GM12872 (cell line): ENCODE measurements around the gene FBXW7.

ENCODE experiments used
- TF ChIP-seq, protein P1 (sequence below): IDR thresholded peaks from 3 replicates; pipeline ENCODE4 v1.5.1; 2011; ENCODE audit warnings: low read depth, mild to moderate bottlenecking, low read length, moderate library complexity; ENCODE audit not compliant: insufficient read depth

Gene FBXW7

DNA sequence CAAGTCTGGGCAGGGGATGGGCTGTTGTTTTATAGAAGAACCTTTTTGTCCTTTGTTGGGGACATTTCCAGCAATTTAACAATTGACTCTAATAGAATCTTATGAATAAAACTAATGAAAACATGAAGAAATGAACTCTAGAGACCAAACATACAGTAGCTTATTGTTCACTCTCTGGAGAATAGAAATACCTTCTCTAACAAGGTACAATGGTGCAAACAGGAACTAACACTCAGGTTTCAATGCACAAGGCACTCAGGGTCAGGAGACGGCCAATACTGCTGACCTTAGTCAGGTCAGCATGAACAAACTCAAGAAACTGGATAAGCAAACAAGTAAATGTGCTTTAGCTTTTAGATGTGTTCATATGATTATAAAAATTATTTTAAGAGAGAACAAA, 39.6 kb upstream of the FBXW7 start:
- TF ChIP-seq, protein P1, sequence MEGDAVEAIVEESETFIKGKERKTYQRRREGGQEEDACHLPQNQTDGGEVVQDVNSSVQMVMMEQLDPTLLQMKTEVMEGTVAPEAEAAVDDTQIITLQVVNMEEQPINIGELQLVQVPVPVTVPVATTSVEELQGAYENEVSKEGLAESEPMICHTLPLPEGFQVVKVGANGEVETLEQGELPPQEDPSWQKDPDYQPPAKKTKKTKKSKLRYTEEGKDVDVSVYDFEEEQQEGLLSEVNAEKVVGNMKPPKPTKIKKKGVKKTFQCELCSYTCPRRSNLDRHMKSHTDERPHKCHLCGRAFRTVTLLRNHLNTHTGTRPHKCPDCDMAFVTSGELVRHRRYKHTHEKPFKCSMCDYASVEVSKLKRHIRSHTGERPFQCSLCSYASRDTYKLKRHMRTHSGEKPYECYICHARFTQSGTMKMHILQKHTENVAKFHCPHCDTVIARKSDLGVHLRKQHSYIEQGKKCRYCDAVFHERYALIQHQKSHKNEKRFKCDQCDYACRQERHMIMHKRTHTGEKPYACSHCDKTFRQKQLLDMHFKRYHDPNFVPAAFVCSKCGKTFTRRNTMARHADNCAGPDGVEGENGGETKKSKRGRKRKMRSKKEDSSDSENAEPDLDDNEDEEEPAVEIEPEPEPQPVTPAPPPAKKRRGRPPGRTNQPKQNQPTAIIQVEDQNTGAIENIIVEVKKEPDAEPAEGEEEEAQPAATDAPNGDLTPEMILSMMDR, result no peak

DNA sequence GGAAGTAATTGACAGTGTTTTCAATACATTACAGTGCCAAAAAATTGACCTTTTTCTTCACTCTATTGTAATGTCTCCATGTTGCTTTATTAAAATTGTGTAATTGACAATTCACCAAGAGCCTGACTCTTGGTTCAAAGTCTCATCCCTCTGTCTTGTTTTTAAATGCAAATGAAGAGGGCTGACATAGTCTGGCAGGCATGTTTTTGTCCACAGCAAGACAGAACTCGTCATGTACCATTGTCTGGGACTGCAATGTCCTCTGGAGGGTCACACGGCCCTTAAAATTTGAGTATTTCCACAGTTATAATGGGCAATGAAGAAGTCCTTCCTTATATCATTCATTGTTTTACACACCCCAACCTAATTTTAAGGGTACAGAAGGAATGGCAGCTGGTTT, 38.0 kb upstream of the FBXW7 start:
- TF ChIP-seq, protein P1, result no peak

DNA sequence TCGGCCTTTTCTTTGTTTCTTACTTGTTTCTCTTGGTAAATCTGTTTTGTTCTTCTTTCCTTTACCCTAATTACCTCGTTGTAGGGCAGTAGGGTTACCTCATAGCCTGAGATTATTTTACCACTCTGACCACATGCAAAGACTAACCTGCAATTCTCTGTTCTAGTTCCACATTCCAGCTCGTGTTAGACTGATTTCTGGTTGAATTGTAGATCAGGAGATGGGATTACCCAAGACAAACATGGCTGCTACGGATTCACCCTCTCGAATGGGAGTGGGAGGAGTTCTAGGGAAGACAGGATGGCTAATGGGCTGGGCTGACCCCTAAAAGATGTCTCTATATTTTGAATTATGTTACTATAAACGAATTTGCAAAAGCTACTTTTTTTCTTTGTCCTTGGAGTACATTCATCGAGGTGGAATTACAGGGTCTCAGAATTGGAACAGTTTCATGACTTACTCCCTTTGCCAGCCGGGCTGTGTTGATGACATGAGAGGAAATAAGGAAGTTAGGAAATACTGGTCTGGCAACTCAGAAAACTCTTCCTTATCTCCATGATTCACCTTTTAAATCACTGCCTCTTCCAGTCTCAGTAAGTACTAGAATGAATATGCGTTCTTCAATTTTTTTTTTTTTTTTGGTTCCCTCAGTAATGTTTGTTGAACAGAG, 36.7 kb upstream of the FBXW7 start:
- TF ChIP-seq, protein P1, result no peak

DNA sequence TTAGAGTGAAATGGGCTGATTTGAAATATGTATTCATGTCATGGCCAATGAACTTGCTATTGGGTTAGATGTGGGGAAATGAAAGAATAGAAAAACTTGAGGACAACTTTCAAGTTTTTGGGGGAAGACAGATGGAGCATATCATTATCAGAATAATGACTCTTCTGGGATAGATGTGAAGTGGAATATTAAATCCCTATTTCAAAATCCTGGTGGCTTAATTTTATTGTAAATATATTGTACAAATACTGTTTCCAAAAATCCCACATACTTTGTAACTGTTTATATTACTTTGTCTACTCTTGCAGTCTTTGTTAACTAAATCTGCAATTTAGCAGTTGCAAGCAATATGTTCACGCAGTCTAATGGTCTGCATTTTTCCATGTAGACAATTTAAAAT, 35.9 kb upstream of the FBXW7 start:
- TF ChIP-seq, protein P1, result no peak

DNA sequence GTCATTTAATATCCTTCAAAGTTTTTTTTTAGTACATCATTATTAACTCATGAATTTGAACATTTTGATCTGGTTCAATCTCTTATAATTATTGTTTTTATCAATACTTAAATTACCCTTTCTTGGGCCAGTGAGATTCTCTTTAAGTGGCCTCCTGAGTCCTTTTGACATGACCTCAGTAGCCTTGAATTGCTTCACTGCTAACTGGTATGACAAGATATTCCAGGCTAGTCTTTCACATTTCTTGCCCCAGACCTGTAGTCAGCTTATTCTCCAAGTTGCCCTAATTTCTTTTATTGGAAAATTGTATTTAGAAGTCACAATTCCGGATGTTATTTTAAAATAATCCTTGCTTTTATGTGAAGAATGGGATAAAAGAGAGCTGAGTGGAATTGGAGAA, 35.4 kb upstream of the FBXW7 start:
- TF ChIP-seq, protein P1, result no peak

DNA sequence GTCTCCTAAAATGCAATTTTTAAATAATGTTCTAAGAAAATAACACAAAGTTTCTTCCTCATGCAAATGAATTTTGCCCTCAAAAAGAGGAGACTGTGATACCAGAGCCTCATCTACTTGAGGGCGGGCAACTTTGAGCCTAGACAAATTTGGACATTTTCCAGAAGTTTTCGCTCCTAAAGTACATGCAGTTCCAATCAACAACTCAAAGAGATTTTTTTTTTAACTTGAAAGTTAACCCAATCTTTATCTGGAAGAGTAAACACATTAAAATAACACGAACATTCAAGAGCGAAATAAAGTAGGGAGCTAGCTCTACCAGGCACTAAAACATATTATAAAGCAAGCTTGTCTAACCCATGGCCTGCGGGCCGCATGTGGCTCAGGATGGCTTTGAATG, 29.4 kb upstream of the FBXW7 start:
- TF ChIP-seq, protein P1, result no peak

DNA sequence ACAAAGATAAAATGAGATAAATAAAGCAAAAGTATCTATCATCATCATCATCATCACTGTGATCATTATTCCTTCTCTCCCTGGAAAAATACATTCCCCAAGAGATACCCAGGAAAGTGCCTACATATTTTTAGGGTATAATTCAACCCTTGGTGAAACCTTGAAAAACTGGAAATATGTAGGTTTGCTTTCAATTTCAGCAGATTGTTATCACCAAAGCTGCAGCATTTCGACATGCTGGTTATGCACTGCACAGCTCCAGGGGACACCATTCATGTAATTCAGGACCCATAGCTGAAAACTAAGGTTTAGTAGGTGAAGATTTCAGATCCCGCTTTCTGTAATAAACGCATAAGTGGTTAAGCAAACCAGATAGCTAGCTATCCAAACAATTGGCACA, 28.4 kb upstream of the FBXW7 start:
- TF ChIP-seq, protein P1, result no peak
